CD14-positive monocyte (primary cell): ENCODE results near the gene MEIS1. TPM values are rescaled to one million over a fixed set of nuclear protein-coding genes. Genes with fewer than 3 reads are reported as not detected.

Experiments
- DNase-seq, 3 donors: peaks; one replicate each; pipeline ENCODE4 v3.0.0-alpha.2; 2011 to 2022
- H2AFZ ChIP-seq: 2 replicates; pipeline ENCODE4 v1.6.0; 2012; ENCODE audit warnings: mild to moderate bottlenecking, low read depth, low read length, inconsistent platforms; ENCODE audit not compliant: insufficient read depth, poor library complexity, severe bottlenecking
- H3K27ac ChIP-seq, 2 donors: 1 replicate in 1 of 2; 2 replicates in 1 of 2; pipeline ENCODE4 v1.5.1; 2012 to 2013; ENCODE audit warnings: low read length in 2 of 2, control low read depth in 1 of 2, inconsistent platforms in 1 of 2, low read depth in 1 of 2, mild to moderate bottlenecking in 1 of 2
- H3K27me3 ChIP-seq, 2 donors: one replicate each; pipeline versions ENCODE4 v1.6.0 to v1.6.1; 2011 to 2013; ENCODE audit warnings: low read length in 2 of 2; ENCODE audit not compliant: control insufficient read depth in 2 of 2, insufficient read depth in 2 of 2
- H3K36me3 ChIP-seq, 2 donors: replicated peaks in 1 of 2; 1 replicate in 1 of 2; 2 replicates in 1 of 2; pipeline versions ENCODE4 v1.5.1 to v1.6.1; 2012 to 2013; ENCODE audit warnings: low read length in 2 of 2, control low read depth in 1 of 2, inconsistent platforms in 1 of 2, mild to moderate bottlenecking in 1 of 2; ENCODE audit not compliant: insufficient read depth in 2 of 2, control insufficient read depth in 1 of 2
- H3K4me1 ChIP-seq, 2 donors: 1 replicate in 1 of 2; 2 replicates in 1 of 2; pipeline versions ENCODE4 v1.5.1 to v1.6.1; 2012 to 2013; ENCODE audit warnings: low read length in 2 of 2, control low read depth in 1 of 2, inconsistent platforms in 1 of 2, mild to moderate bottlenecking in 1 of 2, moderate library complexity in 1 of 2; ENCODE audit not compliant: insufficient read depth in 2 of 2, control insufficient read depth in 1 of 2
- H3K4me2 ChIP-seq: replicated peaks from 2 replicates; pipeline ENCODE3; 2012; ENCODE audit warnings: low read length, moderate library complexity, mild to moderate bottlenecking; ENCODE audit not compliant: poor library complexity, severe bottlenecking; ENCODE audit errors: extremely low read depth
- H3K4me3 ChIP-seq, 3 experiments: fragments of 200-600 bp in 1 of 3; sonication (generic) in 1 of 3; replicated peaks in 1 of 3; 1 replicate in 2 of 3; 2 replicates in 1 of 3; pipeline ENCODE4 v1.5.1; 2011 to 2013; ENCODE audit warnings: low read length in 3 of 3, mild to moderate bottlenecking in 3 of 3, control low read depth in 2 of 3, low read depth in 2 of 3, inconsistent platforms in 1 of 3, moderate library complexity in 1 of 3
- H3K79me2 ChIP-seq: 2 replicates; pipeline ENCODE4 v1.6.0; 2012; ENCODE audit warnings: mild to moderate bottlenecking, control low read depth, inconsistent platforms, low read length, moderate library complexity; ENCODE audit not compliant: insufficient read depth
- H3K9ac ChIP-seq: 2 replicates; pipeline ENCODE4 v1.6.0; 2017; ENCODE audit warnings: low read length, mild to moderate bottlenecking; ENCODE audit not compliant: insufficient read depth, poor library complexity, severe bottlenecking
- H3K9me3 ChIP-seq, 2 donors: replicated peaks in 1 of 2; 1 replicate in 1 of 2; 2 replicates in 1 of 2; pipeline versions ENCODE4 v1.5.1 to v1.6.1; 2012 to 2013; ENCODE audit warnings: low read length in 2 of 2, control low read depth in 1 of 2; ENCODE audit not compliant: control insufficient read depth in 1 of 2, insufficient read depth in 1 of 2
- H4K20me1 ChIP-seq: 2 replicates; pipeline ENCODE4 v1.6.0; 2012; ENCODE audit warnings: mild to moderate bottlenecking, low read length, control low read depth, moderate library complexity; ENCODE audit not compliant: insufficient read depth
- H3K27ac Mint-ChIP-seq, 7 donors: one replicate each; pipeline ENCODE4 v1.8.0; 2020; ENCODE audit warnings: mild to moderate bottlenecking in 7 of 7, mixed read lengths in 7 of 7, moderate library complexity in 6 of 7, inconsistent platforms in 2 of 7
- H3K27me3 Mint-ChIP-seq, 3 donors: one replicate each; pipeline ENCODE4 v1.8.0; 2021 to 2022; ENCODE audit warnings: low read depth in 3 of 3, mild to moderate bottlenecking in 3 of 3, mixed read lengths in 3 of 3, moderate library complexity in 3 of 3, inconsistent platforms in 1 of 3
- H3K36me3 Mint-ChIP-seq, 2 donors: one replicate each; pipeline ENCODE4 v1.8.0; 2020; ENCODE audit warnings: mixed read lengths in 2 of 2, inconsistent platforms in 1 of 2, mild to moderate bottlenecking in 1 of 2
- H3K4me1 Mint-ChIP-seq: one replicate; pipeline ENCODE4 v1.8.0; 2020; ENCODE audit warnings: mild to moderate bottlenecking, mixed read lengths
- H3K4me3 Mint-ChIP-seq, 2 donors: one replicate each; pipeline ENCODE4 v1.8.0; 2020; ENCODE audit warnings: mild to moderate bottlenecking in 2 of 2, mixed read lengths in 2 of 2, moderate library complexity in 1 of 2
- H3K9me3 Mint-ChIP-seq, 7 donors: one replicate each; pipeline ENCODE4 v1.8.0; 2020 to 2022; ENCODE audit warnings: mixed read lengths in 7 of 7, mild to moderate bottlenecking in 6 of 7, moderate library complexity in 6 of 7, inconsistent platforms in 2 of 7
- WGBS: methylation state at CpG from one replicate; pipeline ENCODE4 v1.1.5; 2013; ENCODE audit warnings: missing lambda C conversion rate; ENCODE audit not compliant: insufficient coverage; 5-methylcytosine and 5-hydroxymethylcytosine counted together
- intact Hi-C, 2 donors: fragments of 100-400 bp; cut with micrococcal nuclease; formaldehyde crosslinking; loops; one replicate each; pipeline versions ENCODE4 v1.15.0 to v1.15.1; 2023
- polyA plus RNA-seq, 3 donors: library from polyadenylated mRNA; depleted of rRNA in 1 of 3; unstranded in 2 of 3; stranded (reverse) in 1 of 3; fragments of 300-500 nt in 2 of 3; fragments of >200 nt in 1 of 3; fragmentation: Illumina TruSeq in 2 of 3; gene quantifications; 1 replicate in 2 of 3; 2 replicates in 1 of 3; pipeline ENCODE4 v1.2.3, GENCODE V29; 2012 to 2021
- TF ChIP-seq, protein P1 (sequence below): fragments of 200-600 bp; IDR thresholded peaks from one replicate; pipeline ENCODE4 v1.8.0; 2022; ENCODE audit warnings: antibody characterized with exemption, mild to moderate bottlenecking

MEIS1 gene
- polyA plus RNA-seq, 3 donors = 0.09 to 0.40 TPM; not detected in 1

DNA sequence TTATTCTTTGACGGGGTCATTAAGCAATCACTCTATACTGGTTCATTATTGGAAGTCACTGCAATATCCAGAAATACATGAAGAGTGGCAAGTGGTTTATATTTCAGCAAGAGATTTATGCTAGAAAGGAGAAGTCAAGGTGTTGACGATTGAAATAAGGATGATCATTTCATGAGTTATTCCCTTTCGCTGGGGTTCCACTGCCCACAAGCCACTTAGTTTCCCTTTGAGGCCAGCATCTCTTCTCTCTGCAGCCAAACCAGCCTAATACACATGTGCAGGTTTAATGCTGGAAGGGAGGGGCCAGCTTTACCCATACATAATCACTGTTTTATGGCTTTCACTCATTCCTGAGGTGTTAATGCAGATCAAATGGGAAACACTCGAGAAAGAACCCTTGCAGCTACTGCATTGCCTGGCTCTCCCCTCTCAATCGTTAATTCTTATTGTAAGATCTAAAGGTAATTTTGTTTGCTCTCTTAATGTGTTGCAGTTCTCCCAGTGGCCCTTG is 108.4 kb downstream of the MEIS1 start:
- H4K20me1 ChIP-seq = no peaks in the 10 kb centered on the region
- H3K36me3 ChIP-seq = no peaks in the 10 kb centered on the region
- no peak overlapping the region for H2AFZ ChIP-seq
- no CpG with 5 or more reads among the region's 5 CpGs for WGBS
- H3K9me3 Mint-ChIP-seq = no peaks in the 10 kb centered on the region
- no peaks in the 10 kb centered on the region for H3K4me1 ChIP-seq
- no peak overlapping the region for H3K4me3 ChIP-seq
- H3K27ac Mint-ChIP-seq = no peak overlapping the region
- H3K27me3 Mint-ChIP-seq = peaks cover 0 to 2% (median 1%) of the 10 kb centered on the region in 3 donors
- H3K9me3 ChIP-seq = no peaks in the 10 kb centered on the region
- H3K36me3 Mint-ChIP-seq = no peaks in the 10 kb centered on the region
- H3K4me2 ChIP-seq = no peak overlapping the region
- intact Hi-C loops = no loop called here
- DNase-seq = no peak
- no peaks in the 10 kb centered on the region for H3K79me2 ChIP-seq
- TF ChIP-seq, protein P1, sequence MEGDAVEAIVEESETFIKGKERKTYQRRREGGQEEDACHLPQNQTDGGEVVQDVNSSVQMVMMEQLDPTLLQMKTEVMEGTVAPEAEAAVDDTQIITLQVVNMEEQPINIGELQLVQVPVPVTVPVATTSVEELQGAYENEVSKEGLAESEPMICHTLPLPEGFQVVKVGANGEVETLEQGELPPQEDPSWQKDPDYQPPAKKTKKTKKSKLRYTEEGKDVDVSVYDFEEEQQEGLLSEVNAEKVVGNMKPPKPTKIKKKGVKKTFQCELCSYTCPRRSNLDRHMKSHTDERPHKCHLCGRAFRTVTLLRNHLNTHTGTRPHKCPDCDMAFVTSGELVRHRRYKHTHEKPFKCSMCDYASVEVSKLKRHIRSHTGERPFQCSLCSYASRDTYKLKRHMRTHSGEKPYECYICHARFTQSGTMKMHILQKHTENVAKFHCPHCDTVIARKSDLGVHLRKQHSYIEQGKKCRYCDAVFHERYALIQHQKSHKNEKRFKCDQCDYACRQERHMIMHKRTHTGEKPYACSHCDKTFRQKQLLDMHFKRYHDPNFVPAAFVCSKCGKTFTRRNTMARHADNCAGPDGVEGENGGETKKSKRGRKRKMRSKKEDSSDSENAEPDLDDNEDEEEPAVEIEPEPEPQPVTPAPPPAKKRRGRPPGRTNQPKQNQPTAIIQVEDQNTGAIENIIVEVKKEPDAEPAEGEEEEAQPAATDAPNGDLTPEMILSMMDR = no peak
- H3K4me1 Mint-ChIP-seq = no peaks in the 10 kb centered on the region
- no peak overlapping the region for H3K27ac ChIP-seq
- no peaks in the 10 kb centered on the region for H3K27me3 ChIP-seq
- no peak overlapping the region for H3K4me3 Mint-ChIP-seq
- no peak overlapping the region for H3K9ac ChIP-seq

DNA sequence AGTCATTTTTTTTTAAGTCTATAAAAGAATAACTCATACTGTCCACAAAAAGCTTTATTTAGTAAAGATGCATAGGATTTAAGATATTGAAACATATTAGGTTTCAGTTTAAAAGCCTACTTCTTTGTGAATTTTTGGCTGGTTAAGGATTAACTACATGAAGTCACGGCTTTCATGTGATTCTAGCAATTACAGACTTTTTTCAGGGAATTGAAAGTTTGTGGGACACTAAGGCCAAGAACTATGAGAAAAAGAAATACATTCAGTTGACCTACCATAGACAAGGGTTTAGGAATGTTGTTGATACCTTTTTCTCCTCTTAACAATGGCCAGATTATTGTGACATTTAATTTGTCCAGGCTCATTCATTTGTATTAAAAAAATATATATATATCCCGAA is 109.3 kb downstream of the MEIS1 start:
- no peak overlapping the region for H3K27ac Mint-ChIP-seq
- no peak overlapping the region for H3K9ac ChIP-seq
- H3K9me3 Mint-ChIP-seq = no peaks in the 10 kb centered on the region
- no peak overlapping the region for H3K4me3 ChIP-seq
- no CpG with 5 or more reads among the region's 2 CpGs for WGBS
- H2AFZ ChIP-seq = no peak overlapping the region
- H3K4me2 ChIP-seq = no peak overlapping the region
- H3K4me1 Mint-ChIP-seq = no peaks in the 10 kb centered on the region
- H3K36me3 Mint-ChIP-seq = no peaks in the 10 kb centered on the region
- H4K20me1 ChIP-seq = no peaks in the 10 kb centered on the region
- no peak overlapping the region for H3K4me3 Mint-ChIP-seq
- H3K36me3 ChIP-seq = no peaks in the 10 kb centered on the region
- H3K27me3 ChIP-seq = no peaks in the 10 kb centered on the region
- intact Hi-C loops = no loop called here
- H3K9me3 ChIP-seq = no peaks in the 10 kb centered on the region
- H3K4me1 ChIP-seq = no peaks in the 10 kb centered on the region
- DNase-seq = no peak
- H3K27me3 Mint-ChIP-seq = peaks cover 0 to 2% (median 1%) of the 10 kb centered on the region in 3 donors
- H3K79me2 ChIP-seq = no peaks in the 10 kb centered on the region
- TF ChIP-seq, protein P1 = no peak
- H3K27ac ChIP-seq = no peak overlapping the region
